Stomach (tissue), 4 donors: ENCODE results near the gene PLXDC1.

Experiments used
- CTCF ChIP-seq, 7 experiments: fragments of 450-650 bp in 4 of 7; fragments of 200-600 bp in 3 of 7; sonication (generic) in 3 of 7; IDR thresholded peaks; one replicate each; pipeline ENCODE4 v1.5.1; 2016 to 2019; ENCODE audit warnings: antibody characterized with exemption in 7 of 7, control low read depth in 2 of 7, mild to moderate bottlenecking in 1 of 7
- EP300 ChIP-seq: sonication (generic); formaldehyde crosslinking; IDR thresholded peaks from one replicate; pipeline ENCODE4 v1.6.1; 2017; ENCODE audit warnings: antibody characterized with exemption
- POLR2A ChIP-seq, 4 donors: fragments of 450-650 bp; IDR thresholded peaks; one replicate each; pipeline ENCODE4 v1.6.1; 2016; ENCODE audit warnings: antibody characterized with exemption in 4 of 4, control low read depth in 2 of 4, mild to moderate bottlenecking in 1 of 4, moderate library complexity in 1 of 4

GRCh38 chr17:39105705-39106104 lies 45.7 kb downstream of the PLXDC1 start:
- TF ChIP-seq CTCF (IDR thresholded peaks at IDR 0.05) (no peak), POLR2A (IDR thresholded peaks at IDR 0.05) (no peak), EP300 (no peak)
